Activated B cell treated with CpG ODN at 0.5 μM for 24 hours (primary cell): Measurements from ENCODE around the gene CCDC50. TPM values are rescaled to one million over a fixed set of nuclear protein-coding genes. Genes with fewer than 3 reads are reported as not detected.

Experiments
- ATAC-seq: fragments of 200-7000 bp; cut with Tn5 transposase; one replicate; pipeline ENCODE4 v1.10.0; 2021; ENCODE audit warnings: low read depth, mild to moderate bottlenecking, moderate library complexity
- CTCF ChIA-PET: fragments of 350-600 bp; sonication (Branson Sonifier 250); formaldehyde crosslinking; loops from one replicate; lab custom pipeline; 2021; ENCODE audit warnings: antibody characterized with exemption; lab: Charles Lee
- POLR2A ChIA-PET: fragments of 350-600 bp; sonication (Branson Sonifier 250); formaldehyde crosslinking; loops from one replicate; lab custom pipeline; 2021; ENCODE audit warnings: antibody characterized with exemption; lab: Charles Lee
- DNase-seq: peaks from one replicate; pipeline ENCODE4 v3.0.0; 2022
- H3K27ac Mint-ChIP-seq: one replicate; pipeline ENCODE4 v1.8.0; 2020; ENCODE audit warnings: mixed read lengths
- H3K27me3 Mint-ChIP-seq: one replicate; pipeline ENCODE4 v1.8.0; 2021; ENCODE audit warnings: mixed read lengths
- H3K36me3 Mint-ChIP-seq: one replicate; pipeline ENCODE4 v1.8.0; 2021; ENCODE audit warnings: low read depth, mixed read lengths
- H3K4me1 Mint-ChIP-seq: one replicate; pipeline ENCODE4 v1.8.0; 2021; ENCODE audit warnings: mixed read lengths
- H3K4me3 Mint-ChIP-seq: one replicate; pipeline ENCODE4 v1.8.0; 2020; ENCODE audit warnings: mild to moderate bottlenecking, mixed read lengths
- H3K9me3 Mint-ChIP-seq: one replicate; pipeline ENCODE4 v1.8.0; 2020; ENCODE audit warnings: mixed read lengths
- intact Hi-C: fragments of 100-400 bp; cut with micrococcal nuclease; formaldehyde crosslinking; loops from one replicate; pipeline ENCODE4 v1.15.1; 2024
- total RNA-seq: library from RNA; stranded (reverse); gene quantifications from 2 replicates; pipeline ENCODE4 v1.2.3, GENCODE V29; 2022
- TF ChIP-seq, protein P1 (sequence below): fragments of 200-600 bp; IDR thresholded peaks from one replicate; pipeline ENCODE4 v1.8.0; 2022; ENCODE audit warnings: antibody characterized with exemption, mild to moderate bottlenecking

Gene CCDC50
- total RNA-seq, 1 donor from 2014 or later = 153 TPM

DNA sequence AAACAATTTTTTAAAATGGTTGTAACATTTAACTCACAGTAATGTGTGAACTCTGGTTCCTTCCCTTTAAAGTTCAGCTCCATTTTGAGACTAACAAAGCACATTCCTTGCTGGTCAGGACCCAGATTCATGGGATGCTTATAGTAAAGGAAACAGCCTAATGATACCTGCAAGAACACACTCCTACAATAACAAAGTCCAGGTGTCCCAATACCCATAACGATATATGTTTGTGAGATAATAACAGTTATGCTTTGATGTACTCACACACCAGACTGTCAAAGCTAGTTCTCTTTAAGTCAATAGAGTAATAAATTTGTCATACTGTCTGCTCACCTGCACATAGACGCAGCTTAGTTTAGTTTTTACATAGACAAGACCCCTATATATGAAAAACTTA is 15.9 kb upstream of the CCDC50 start:
- Mint-ChIP-seq H3K36me3 (no peaks in the 10 kb centered on the region), H3K4me3 (no peak overlapping the region), H3K27me3 (no peaks in the 10 kb centered on the region), H3K4me1 (no peaks in the 10 kb centered on the region), H3K9me3 (no peaks in the 10 kb centered on the region), H3K27ac (no peak overlapping the region)
- ATAC-seq = no peak
- TF ChIP-seq, protein P1, sequence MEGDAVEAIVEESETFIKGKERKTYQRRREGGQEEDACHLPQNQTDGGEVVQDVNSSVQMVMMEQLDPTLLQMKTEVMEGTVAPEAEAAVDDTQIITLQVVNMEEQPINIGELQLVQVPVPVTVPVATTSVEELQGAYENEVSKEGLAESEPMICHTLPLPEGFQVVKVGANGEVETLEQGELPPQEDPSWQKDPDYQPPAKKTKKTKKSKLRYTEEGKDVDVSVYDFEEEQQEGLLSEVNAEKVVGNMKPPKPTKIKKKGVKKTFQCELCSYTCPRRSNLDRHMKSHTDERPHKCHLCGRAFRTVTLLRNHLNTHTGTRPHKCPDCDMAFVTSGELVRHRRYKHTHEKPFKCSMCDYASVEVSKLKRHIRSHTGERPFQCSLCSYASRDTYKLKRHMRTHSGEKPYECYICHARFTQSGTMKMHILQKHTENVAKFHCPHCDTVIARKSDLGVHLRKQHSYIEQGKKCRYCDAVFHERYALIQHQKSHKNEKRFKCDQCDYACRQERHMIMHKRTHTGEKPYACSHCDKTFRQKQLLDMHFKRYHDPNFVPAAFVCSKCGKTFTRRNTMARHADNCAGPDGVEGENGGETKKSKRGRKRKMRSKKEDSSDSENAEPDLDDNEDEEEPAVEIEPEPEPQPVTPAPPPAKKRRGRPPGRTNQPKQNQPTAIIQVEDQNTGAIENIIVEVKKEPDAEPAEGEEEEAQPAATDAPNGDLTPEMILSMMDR = no peak
- ChIA-PET CTCF (interaction anchor here (1.0 kb wide), 1 partner anchor 9 kb away, joined by 3 read pairs; no protein-coding TSS in a partner anchor), POLR2A (interaction anchor here (0.6 to 1.1 kb wide), 2 partner anchors 15 to 16 kb away, joined by 3 read pairs; partner anchors contain the start of gene CCDC50)
- DNase-seq = no peak
- intact Hi-C loops = no loop called here

DNA sequence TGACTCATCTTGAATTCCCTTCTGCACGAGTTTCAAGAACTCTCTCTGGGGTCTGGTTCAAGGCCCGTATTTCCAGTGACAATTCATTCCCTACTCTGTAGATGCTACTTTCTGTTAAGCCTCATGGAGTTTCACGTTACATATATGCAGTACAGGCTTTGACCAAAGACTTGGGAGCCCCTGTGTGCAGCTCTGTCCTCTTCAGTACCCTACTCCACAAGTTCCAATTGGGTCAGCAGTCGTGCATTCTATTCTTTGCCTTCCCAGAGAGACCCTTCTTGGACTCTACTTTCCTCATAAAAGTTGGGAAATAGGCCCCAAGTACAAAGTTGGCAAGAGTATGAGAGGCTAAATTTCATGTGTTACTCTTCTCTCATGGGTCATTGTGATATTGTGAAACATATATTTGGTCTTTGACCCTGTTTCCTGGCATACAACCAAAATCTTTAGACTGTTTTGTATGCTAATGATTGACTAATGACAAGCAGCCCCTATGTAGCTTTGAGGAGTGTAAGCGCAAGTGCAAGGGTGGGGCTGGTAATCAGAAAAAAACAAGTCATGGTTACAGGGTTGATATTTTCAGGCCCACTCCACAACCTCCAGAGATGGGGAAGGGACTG is 15.0 kb upstream of the CCDC50 start:
- TF ChIP-seq, protein P1 = no peak
- Mint-ChIP-seq H3K27me3 (no peaks in the 10 kb centered on the region), H3K9me3 (no peaks in the 10 kb centered on the region), H3K36me3 (no peaks in the 10 kb centered on the region), H3K27ac (no peak overlapping the region), H3K4me1 (no peaks in the 10 kb centered on the region), H3K4me3 (no peak overlapping the region)
- ATAC-seq (no peak), DNase-seq (no peak)
- CTCF ChIA-PET = interaction anchor here (0.9 kb wide), 1 partner anchor 38 kb away, joined by 3 read pairs; no protein-coding TSS in a partner anchor
- intact Hi-C loops = no loop called here
- POLR2A ChIA-PET = no interaction called here

DNA sequence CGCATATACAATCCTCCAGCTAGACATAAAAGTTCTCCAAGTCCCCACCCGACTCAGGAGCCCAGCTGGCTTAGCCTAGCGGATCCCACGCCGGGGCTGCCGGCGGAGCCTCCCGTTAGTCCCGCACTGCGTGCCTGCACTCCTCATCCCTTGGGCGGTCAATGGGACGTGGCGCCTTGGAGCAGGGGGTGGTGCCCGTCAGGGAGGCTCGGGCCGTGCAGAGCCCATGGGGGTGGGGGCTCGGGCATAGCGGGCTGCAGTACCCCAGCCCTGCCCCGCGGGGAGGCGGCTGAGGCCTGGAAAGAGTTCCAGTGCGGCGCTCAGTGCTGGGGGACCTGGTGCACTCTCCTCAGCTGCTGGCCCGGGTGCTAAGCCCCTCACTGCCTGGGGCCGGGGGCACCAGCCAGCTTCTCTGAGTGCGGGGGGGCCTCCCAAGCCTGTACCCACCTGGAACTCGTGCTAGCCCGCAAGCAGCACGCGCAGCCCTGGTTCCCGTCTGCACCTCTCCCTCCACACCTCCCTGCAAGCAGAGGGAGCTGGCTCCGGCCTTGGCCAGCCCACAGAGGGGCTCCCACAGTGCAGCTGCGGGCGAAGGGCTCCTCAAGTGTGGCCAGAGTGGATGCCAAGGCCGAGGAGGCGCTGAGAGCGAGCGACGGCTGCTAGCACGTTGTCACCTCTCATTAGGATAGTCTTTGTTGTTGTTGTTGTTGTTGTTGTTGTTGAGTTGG is 12.2 kb upstream of the CCDC50 start:
- no peak for DNase-seq
- Mint-ChIP-seq H3K27me3 (no peaks in the 10 kb centered on the region), H3K4me3 (no peak overlapping the region), H3K27ac (no peak overlapping the region), H3K9me3 (no peaks in the 10 kb centered on the region), H3K36me3 (no peaks in the 10 kb centered on the region), H3K4me1 (no peaks in the 10 kb centered on the region)
- TF ChIP-seq, protein P1 = no peak
- POLR2A ChIA-PET = no interaction called here
- intact Hi-C loops = no loop called here
- CTCF ChIA-PET = no interaction called here
- no peak for ATAC-seq

DNA sequence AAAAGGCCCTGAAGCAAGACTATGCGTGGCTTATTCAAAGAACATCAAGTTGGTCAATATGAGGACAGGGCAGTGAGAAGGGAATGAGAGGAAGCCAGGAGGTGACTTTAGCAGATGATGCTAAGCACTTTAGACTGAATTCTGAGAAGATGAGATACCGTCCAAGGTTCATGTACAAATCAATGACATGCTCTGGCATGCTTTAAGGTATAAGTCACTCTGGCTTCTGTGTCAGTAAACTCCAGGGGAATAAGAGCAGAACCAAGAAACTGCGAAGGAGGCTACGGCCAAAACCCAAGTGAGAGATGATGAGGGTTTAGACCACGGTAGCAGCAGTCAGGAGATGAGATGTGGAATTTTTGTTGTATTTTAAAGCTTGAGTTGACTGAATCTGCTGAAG is 8.9 kb upstream of the CCDC50 start:
- CTCF ChIA-PET = no interaction called here
- Mint-ChIP-seq H3K27ac (no peak overlapping the region), H3K9me3 (no peaks in the 10 kb centered on the region), H3K27me3 (no peaks in the 10 kb centered on the region), H3K4me1 (no peaks in the 10 kb centered on the region), H3K4me3 (no peak overlapping the region), H3K36me3 (no peaks in the 10 kb centered on the region)
- ATAC-seq (no peak), DNase-seq (no peak)
- TF ChIP-seq, protein P1 = no peak
- POLR2A ChIA-PET = no interaction called here
- intact Hi-C loops = no loop called here

DNA sequence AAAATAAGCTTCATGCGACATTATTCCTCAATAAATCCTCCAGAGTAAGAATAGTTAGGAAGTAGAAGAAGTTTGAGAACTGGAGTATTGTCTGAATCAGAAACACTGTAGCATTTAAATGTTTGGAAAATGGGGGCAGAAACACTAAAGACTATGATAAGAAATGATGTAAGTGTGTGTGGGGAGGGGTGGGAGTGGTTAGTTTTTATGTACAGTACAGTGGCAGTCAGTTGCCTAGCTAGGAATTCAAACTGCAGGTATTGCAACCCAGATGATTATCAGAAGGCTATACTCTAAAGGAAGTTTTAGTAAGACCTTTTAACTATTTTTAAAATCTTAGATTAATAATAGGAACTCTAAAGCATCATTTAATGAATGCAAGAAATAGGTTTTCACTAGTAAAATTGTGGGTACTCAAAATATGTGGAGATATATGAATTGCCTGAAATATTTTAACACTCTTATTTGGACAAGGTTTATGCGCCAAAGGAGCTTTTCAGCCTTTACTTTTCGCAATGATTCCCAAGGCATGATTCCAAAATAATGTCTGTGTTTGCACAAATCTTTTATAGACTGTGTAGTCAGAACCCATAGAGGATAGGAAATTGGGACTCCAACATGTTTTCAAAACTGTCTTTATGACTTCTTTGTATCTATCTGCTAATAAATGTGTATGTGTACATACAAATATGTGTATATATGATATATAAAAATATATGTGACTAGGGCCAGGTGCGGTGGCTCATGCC is 8.0 kb upstream of the CCDC50 start:
- ChIA-PET POLR2A (no interaction called here), CTCF (no interaction called here)
- Mint-ChIP-seq H3K4me3 (no peak overlapping the region), H3K36me3 (no peaks in the 10 kb centered on the region), H3K4me1 (no peaks in the 10 kb centered on the region), H3K27ac (no peak overlapping the region), H3K9me3 (no peaks in the 10 kb centered on the region), H3K27me3 (no peaks in the 10 kb centered on the region)
- ATAC-seq (no peak), DNase-seq (no peak)
- TF ChIP-seq, protein P1 = no peak
- intact Hi-C loops = no loop called here
